Subcutaneous adipose tissue (tissue), 4 donors: ENCODE measurements around the gene PRICKLE1. TPM values are rescaled to one million over a fixed set of nuclear protein-coding genes. Genes with fewer than 3 reads are reported as not detected.

Source experiments
- CTCF ChIP-seq: fragments of 450-650 bp; IDR thresholded peaks from one replicate; pipeline ENCODE4 v1.5.1; 2016; ENCODE audit warnings: low read depth, mild to moderate bottlenecking, control low read depth, antibody characterized with exemption, moderate library complexity
- small RNA-seq: library from RNA; depleted of rRNA; stranded (forward); fragments of <200 nt; gene quantifications from one replicate; pipeline ENCODE3, GENCODE V24; 2016
- total RNA-seq, 4 donors: library from RNA; depleted of rRNA; stranded (reverse); fragments of >200 nt; gene quantifications; one replicate each; pipeline ENCODE4 v1.1.0, GENCODE V29; 2016

PRICKLE1 gene
- total RNA-seq, 4 donors from 2014 or later: 4.8 to 8.0 (median 5.9) TPM

- TF ChIP-seq CTCF: no peak
These were observed 166.8 kb downstream of the PRICKLE1 start for GRCh38 chr12:42422785-42423184.

- no peak for TF ChIP-seq CTCF
These were observed 167.4 kb downstream of the PRICKLE1 start for GRCh38 chr12:42421844-42422779.

- TF ChIP-seq CTCF: no peak
These were observed 169.2 kb downstream of the PRICKLE1 start for GRCh38 chr12:42420395-42420794.

GRCh38 chr12:42410340-42410739 is 179.2 kb downstream of the PRICKLE1 start:
- no peak for TF ChIP-seq CTCF

GRCh38 chr12:42409471-42409870 is 180.1 kb downstream of the PRICKLE1 start:
- no peak for TF ChIP-seq CTCF

- TF ChIP-seq CTCF: no peak
These were observed 182.2 kb downstream of the PRICKLE1 start for GRCh38 chr12:42407306-42407705.

Small RNAs within 50 kb of the gene (small RNA-seq; reads per million reads assigned to genes)
- gene AC079600.1 (not detected), gene AC079600.2 (not detected), gene RF00019 (0.49 reads per million)
